GM18508 (cell line): ENCODE measurements around the gene SPIRE2.
"Not testable (repeated sequence)": the region's sequence is repeated elsewhere in the genome, so short reads cannot be mapped to it uniquely, and the experiment has no call there.

Experiments used
- ATAC-seq: cut with Tn5 transposase; IDR thresholded peaks from one replicate; pipeline ENCODE4 v1.9.1; 2021; ENCODE audit warnings: moderate number of reproducible peaks; ENCODE audit not compliant: insufficient read depth, unreplicated experiment

Gene SPIRE2

GRCh38 chr16:89859615-89860007 is 31.3 kb downstream of the SPIRE2 start:
- no peak for ATAC-seq

GRCh38 chr16:89860747-89861304 is 32.6 kb downstream of the SPIRE2 start:
- no peak for ATAC-seq

- no peak for ATAC-seq
Measured at GRCh38 chr16:89861648-89862047, 33.4 kb downstream of the SPIRE2 start.

GRCh38 chr16:89862732-89863131 is 34.5 kb downstream of the SPIRE2 start:
- no peak for ATAC-seq

- no peak for ATAC-seq
Measured at GRCh38 chr16:89863741-89864526, 35.7 kb downstream of the SPIRE2 start.

- ATAC-seq: no peak
Measured at GRCh38 chr16:89864527-89864820, 36.2 kb downstream of the SPIRE2 start.

- ATAC-seq: no peak
Measured at GRCh38 chr16:89867918-89868317, 39.6 kb downstream of the SPIRE2 start.

GRCh38 chr16:89869911-89870310 is 41.6 kb downstream of the SPIRE2 start:
- ATAC-seq: no peak

GRCh38 chr16:89870440-89870839 is 42.2 kb downstream of the SPIRE2 start:
- no peak for ATAC-seq

- no peak for ATAC-seq
Measured at GRCh38 chr16:89871895-89872294, 43.6 kb downstream of the SPIRE2 start.

- ATAC-seq: no peak
Measured at GRCh38 chr16:89873109-89873971, 45.1 kb downstream of the SPIRE2 start, which contains the start of gene TCF25. Gene TCF25 (plus strand): TSS chr16:89873592. CDS start chr16:89873668, 76 bp downstream.

GRCh38 chr16:89873972-89874689 is 45.9 kb downstream of the SPIRE2 start:
- ATAC-seq: no peak

- not testable (repeated sequence) for ATAC-seq
Measured at GRCh38 chr16:89879123-89879522, 50.8 kb downstream of the SPIRE2 start.

GRCh38 chr16:89880477-89881367 is 52.4 kb downstream of the SPIRE2 start:
- no peak for ATAC-seq

GRCh38 chr16:89881368-89881730 is 53.1 kb downstream of the SPIRE2 start:
- ATAC-seq: no peak

- ATAC-seq: no peak
Measured at GRCh38 chr16:89883346-89884040, 55.2 kb downstream of the SPIRE2 start.

- ATAC-seq: no peak
Measured at GRCh38 chr16:89884041-89884421, 55.8 kb downstream of the SPIRE2 start.

GRCh38 chr16:89887243-89887642 is 59.0 kb downstream of the SPIRE2 start:
- no peak for ATAC-seq

- no peak for ATAC-seq
Measured at GRCh38 chr16:89890200-89890599, 61.9 kb downstream of the SPIRE2 start.
